Right cardiac atrium (tissue), 5 donors: ENCODE data around the gene TLE4. TPM values are rescaled to one million over a fixed set of nuclear protein-coding genes. Genes with fewer than 3 reads are reported as not detected.
A peak's percentile ranks its signal among the peaks of the same experiment; 100 is the strongest.

Source experiments
- ATAC-seq, 2 donors: fragments of 200-7000 bp; cut with Tn5 transposase; one replicate each; pipeline versions ENCODE4 v1.8.0 to v1.9.1; 2020; ENCODE audit warnings: moderate library complexity in 2 of 2, mild to moderate bottlenecking in 1 of 2
- DNase-seq, 3 donors: peaks; one replicate each; pipeline ENCODE4 v3.0.0-alpha.2; 2020
- H3K27ac ChIP-seq: one replicate; pipeline ENCODE4 v1.5.1; 2013; ENCODE audit warnings: mild to moderate bottlenecking, low read length, control low read depth, moderate library complexity
- H3K27me3 ChIP-seq: one replicate; pipeline ENCODE4 v1.6.1; 2013; ENCODE audit not compliant: control insufficient read depth, insufficient read depth
- H3K4me1 ChIP-seq: one replicate; pipeline ENCODE4 v1.6.1; 2013; ENCODE audit warnings: low read length; ENCODE audit not compliant: control insufficient read depth, insufficient read depth
- H3K4me3 ChIP-seq: one replicate; pipeline ENCODE4 v1.5.1; 2013; ENCODE audit warnings: low read length, control low read depth
- H3K9me3 ChIP-seq: one replicate; pipeline ENCODE4 v1.6.1; 2013; ENCODE audit warnings: low read length; ENCODE audit not compliant: control insufficient read depth
- WGBS: extraction: QIAGEN DNeasy Blood & Tissue Kit; methylation state at CpG from one replicate; pipeline ENCODE4 v1.1.7; 2013; 5-methylcytosine and 5-hydroxymethylcytosine counted together
- intact Hi-C, 4 donors: fragments of 100-400 bp; cut with DNase I; formaldehyde crosslinking; loops; one replicate each; pipeline versions ENCODE4 v1.11.0 to v1.14.0; 2022 to 2023
- polyA plus RNA-seq: library from polyadenylated mRNA; stranded (reverse); fragments of 200-250 nt; gene quantifications from one replicate; pipeline ENCODE4 v1.2.3, GENCODE V29; 2013
- total RNA-seq, 4 donors: library from RNA; stranded (reverse); fragmentation: NEBNext Ultra II Directional; extraction: Animal tissue kit (Norgen Biotek cat#: 25700); gene quantifications; one replicate each; pipeline ENCODE4 v1.2.1, GENCODE V29; 2021
- donor health status: healthy with polysubstance abuse.
- donor health status: DM: no; HTN: yes; CAD: no.
- donor health status: DM: no; HTN: no; CAD: no.
- donor health status: DM: no; HTN: yes; CAD: no; lungs with severe emphysema.
- donor health status: DM: yes; HTN: yes; CAD: no.

The TLE4 gene
- total and polyA plus RNA-seq, 5 donors, result 5.9 to 20.1 (median 17.6) TPM

DNA sequence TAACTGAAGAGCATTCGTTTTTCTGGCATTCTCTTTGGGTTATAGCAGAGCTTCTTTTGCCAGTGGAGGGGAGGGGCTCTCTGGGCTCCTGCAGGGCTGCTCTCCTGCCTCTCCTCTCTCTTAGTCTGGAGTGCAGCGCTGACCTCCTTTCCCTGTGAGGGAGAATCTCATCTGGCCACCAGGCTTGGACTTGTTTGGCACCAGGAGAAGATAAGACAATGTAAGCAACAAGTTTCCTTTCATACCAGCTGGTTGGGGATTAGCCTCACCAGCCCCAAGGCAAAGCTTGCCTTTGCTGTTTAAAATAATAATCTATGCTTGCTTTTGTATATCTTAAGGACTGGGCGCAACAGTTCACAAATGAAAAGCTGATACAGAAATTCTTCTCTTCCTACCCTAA lies 196.4 kb downstream of the TLE4 start:
- H3K27ac ChIP-seq, result no peak overlapping the region
- no peaks in the 10 kb centered on the region for H3K27me3 ChIP-seq
- H3K4me3 ChIP-seq, result no peak overlapping the region
- H3K9me3 ChIP-seq, result no peaks in the 10 kb centered on the region
- intact Hi-C loops, result no loop called here
- WGBS, result 28% methylated on average over 3 of the region's 3 CpGs
- peaks cover 4% of the 10 kb centered on the region for H3K4me1 ChIP-seq
- ATAC-seq, result peak in 1 of 2 donors; percentile 63
- DNase-seq, result peak in 2 of 3 donors; percentile 41 to 55

GRCh38 chr9:79769476-79770275 lies 197.9 kb downstream of the TLE4 start:
- WGBS, result 85% methylated on average over 4 of the region's 4 CpGs
- intact Hi-C loops, result no loop called here
- Histone ChIP-seq H3K9me3 (no peaks in the 10 kb centered on the region), H3K27ac (no peak overlapping the region), H3K4me3 (no peak overlapping the region), H3K27me3 (no peaks in the 10 kb centered on the region), H3K4me1 (no peaks in the 10 kb centered on the region)
- DNase-seq (no peak), ATAC-seq (no peak)

GRCh38 chr9:79774356-79774755 lies 202.6 kb downstream of the TLE4 start:
- no peaks in the 10 kb centered on the region for H3K4me1 ChIP-seq
- no peak overlapping the region for H3K27ac ChIP-seq
- no peaks in the 10 kb centered on the region for H3K9me3 ChIP-seq
- ATAC-seq, result no peak
- no peaks in the 10 kb centered on the region for H3K27me3 ChIP-seq
- no peak for DNase-seq
- no peak overlapping the region for H3K4me3 ChIP-seq
- intact Hi-C loops, result no loop called here
- WGBS, result 91% methylated on average over 1 of the region's 1 CpG
